Stimulated activated CD8-positive, alpha-beta memory T cell treated with anti-CD3 and anti-CD28 coated beads, Interleukin-15, amount 100 ng/mL, for 4 hours (primary cell): Measurements from ENCODE around the gene MESD.

Source experiments
- DNase-seq, 2 donors: peaks; one replicate each; pipeline ENCODE4 v3.0.0-alpha.2; 2020; ENCODE audit warnings: low read depth in 2 of 2

Gene MESD

DNA sequence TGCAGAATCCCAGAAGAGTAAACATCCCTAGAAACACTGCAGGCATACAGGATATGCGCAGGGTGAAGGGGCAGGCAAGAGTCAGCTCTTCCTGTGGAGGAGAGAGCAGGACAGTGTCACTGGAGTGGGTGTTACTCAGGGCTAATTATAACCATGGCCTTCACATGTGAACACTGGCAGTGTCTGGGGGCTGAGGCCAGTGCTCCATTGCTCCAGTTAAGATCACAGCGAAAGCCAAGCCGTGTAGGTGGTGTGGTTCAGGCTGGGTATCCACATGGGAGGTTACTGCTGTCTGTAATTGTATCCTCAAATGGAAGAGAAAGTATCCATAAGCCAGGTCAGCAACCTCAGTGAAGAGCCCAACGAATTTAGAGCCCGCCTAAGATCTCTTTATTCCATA is 84.6 kb downstream of the MESD start:
- DNase-seq = no peak

GRCh38 chr15:80902298-80902801 is 87.3 kb downstream of the MESD start:
- no peak for DNase-seq

DNA sequence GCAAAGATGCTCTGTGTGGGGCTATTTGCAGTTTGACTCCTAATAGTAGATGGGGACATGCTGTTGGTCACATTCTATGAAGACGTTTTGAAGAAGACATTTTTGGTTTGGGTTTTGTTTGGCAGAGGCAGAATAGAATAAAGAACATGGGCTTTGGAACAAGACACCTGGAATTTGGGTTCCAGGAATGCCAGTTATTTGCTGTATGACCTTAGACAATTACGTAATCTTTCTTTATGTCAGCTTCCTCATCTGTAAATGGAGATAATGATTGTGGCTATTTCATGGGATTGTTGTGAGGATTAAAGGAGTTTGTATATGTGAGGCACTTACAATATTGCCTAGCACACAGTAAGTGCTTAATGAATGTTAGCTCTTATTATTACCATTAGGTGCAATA is 91.6 kb downstream of the MESD start:
- no peak for DNase-seq
